BJ (cell line): ENCODE data around the gene NEURL2. TPM values are rescaled to one million over a fixed set of nuclear protein-coding genes. Genes with fewer than 3 reads are reported as not detected.
"Not testable (repeated sequence)": the region's sequence is repeated elsewhere in the genome, so short reads cannot be mapped to it uniquely, and the experiment has no call there.

ENCODE experiments used
- CTCF ChIA-PET: fragments of 350-600 bp; formaldehyde crosslinking; extraction: SDS; loops from one replicate; lab custom pipeline; 2021; ENCODE audit warnings: antibody characterized with exemption, inconsistent platforms; lab: Yijun Ruan, JAX
- POLR2A ChIA-PET: fragments of 300-600 bp; sonication (Branson Sonifier 250); formaldehyde crosslinking; extraction: SDS; loops from one replicate; lab custom pipeline; 2021; ENCODE audit warnings: antibody characterized with exemption; lab: Charles Lee
- DNase-seq: peaks from one replicate; pipeline ENCODE4 v3.0.0-alpha.2; 2011; ENCODE audit warnings: low read depth
- H3K27me3 ChIP-seq: 2 replicates; pipeline ENCODE4 v1.6.0; 2011; ENCODE audit warnings: low read length; ENCODE audit not compliant: control insufficient read depth, insufficient read depth
- H3K36me3 ChIP-seq: 2 replicates; pipeline ENCODE4 v1.5.1; 2011; ENCODE audit warnings: low read length; ENCODE audit not compliant: control insufficient read depth, insufficient read depth
- H3K4me3 ChIP-seq: 2 replicates; pipeline ENCODE4 v1.5.1; 2011; ENCODE audit warnings: low read depth, mild to moderate bottlenecking, control low read depth, low read length
- CTCF ChIP-seq: IDR thresholded peaks from 2 replicates; pipeline ENCODE4 v1.5.1; 2011; ENCODE audit warnings: low read depth, mild to moderate bottlenecking, control low read depth, inconsistent platforms, low read length, moderate library complexity; ENCODE audit not compliant: insufficient read depth
- polyA plus RNA-seq: library from polyadenylated mRNA; depleted of rRNA; stranded (reverse); fragments of >200 nt; gene quantifications from 2 replicates; pipeline ENCODE4 v1.2.3, GENCODE V29; 2011

The NEURL2 gene
- polyA plus RNA-seq, 1 experiment = 4.3 TPM

GRCh38 chr20:45878076-45878761 is 12.8 kb downstream of the NEURL2 start:
- no peak for DNase-seq
- peaks cover 7% of the 10 kb centered on the region for H3K36me3 ChIP-seq
- H3K4me3 ChIP-seq = no peak overlapping the region
- CTCF ChIA-PET = interaction anchor here (1.0 to 1.4 kb wide), 2 partner anchors 36 to 107 kb away, joined by 3 read pairs; no protein-coding TSS in a partner anchor
- no peaks in the 10 kb centered on the region for H3K27me3 ChIP-seq
- POLR2A ChIA-PET = no interaction called here
- no peak for TF ChIP-seq CTCF

GRCh38 chr20:45874576-45874975 is 16.4 kb downstream of the NEURL2 start:
- CTCF ChIA-PET = no interaction called here
- Histone ChIP-seq H3K36me3 (0 out of 2 replicates have a peak, but pooled peaks cover 2% of the 10 kb centered on the region), H3K4me3 (no peak overlapping the region), H3K27me3 (no peaks in the 10 kb centered on the region)
- no peak for TF ChIP-seq CTCF
- POLR2A ChIA-PET = no interaction called here
- no peak for DNase-seq

- POLR2A ChIA-PET, H3K4me3 ChIP-seq, H3K36me3 ChIP-seq, H3K27me3 ChIP-seq, DNase-seq, CTCF ChIA-PET: not testable (repeated sequence)
Measured at GRCh38 chr20:45874104-45874481, 16.9 kb downstream of the NEURL2 start.

- Histone ChIP-seq H3K4me3 (no peak overlapping the region), H3K36me3 (0 out of 2 replicates have a peak, but pooled peaks cover 2% of the 10 kb centered on the region), H3K27me3 (no peaks in the 10 kb centered on the region)
- no peak for DNase-seq
- CTCF ChIA-PET = no interaction called here
- no peak for TF ChIP-seq CTCF
- POLR2A ChIA-PET = no interaction called here
Measured at GRCh38 chr20:45873409-45874103, 17.5 kb downstream of the NEURL2 start.

- no peak overlapping the region for H3K4me3 ChIP-seq
- CTCF ChIA-PET = interaction anchor here (1.0 kb wide), 1 partner anchor 9 kb away, joined by 3 read pairs; no protein-coding TSS in a partner anchor
- no peak for TF ChIP-seq CTCF
- no peak for DNase-seq
- H3K36me3 ChIP-seq = 0 out of 2 replicates have a peak, but pooled peaks cover 2% of the 10 kb centered on the region
- POLR2A ChIA-PET = no interaction called here
- H3K27me3 ChIP-seq = no peaks in the 10 kb centered on the region
Measured at GRCh38 chr20:45872626-45873025, 18.4 kb downstream of the NEURL2 start.
